ENCODE measurements around the gene TMEM201.

- TF ChIP-seq POLR2A (IDR thresholded peaks at IDR 0.05; ENCODE audit: low read depth, low read length) (no peak), POLR2AphosphoS5 (IDR thresholded peaks at IDR 0.05; ENCODE audit: low read depth, low read length) (no peak), TAF1 (IDR thresholded peaks at IDR 0.05; ENCODE audit: low read depth, low read length) (no peak), SPI1 (IDR thresholded peaks at IDR 0.05; ENCODE audit: low read depth, low read length) (no peak), POU2F2 (IDR thresholded peaks at IDR 0.05; ENCODE audit: low read depth, low read length) (no peak)
These were observed 3.9 kb downstream of the TMEM201 start for GRCh38 chr1:9592510-9593075.

Measured in GM12891 (cell line).